GM21723 (cell line): ENCODE results near the gene TGM2.

Experiments used
- ATAC-seq: cut with Tn5 transposase; IDR thresholded peaks from one replicate; pipeline ENCODE4 v1.9.1; 2021; ENCODE audit warnings: mild to moderate bottlenecking, moderate library complexity; ENCODE audit not compliant: unreplicated experiment

Gene TGM2

DNA sequence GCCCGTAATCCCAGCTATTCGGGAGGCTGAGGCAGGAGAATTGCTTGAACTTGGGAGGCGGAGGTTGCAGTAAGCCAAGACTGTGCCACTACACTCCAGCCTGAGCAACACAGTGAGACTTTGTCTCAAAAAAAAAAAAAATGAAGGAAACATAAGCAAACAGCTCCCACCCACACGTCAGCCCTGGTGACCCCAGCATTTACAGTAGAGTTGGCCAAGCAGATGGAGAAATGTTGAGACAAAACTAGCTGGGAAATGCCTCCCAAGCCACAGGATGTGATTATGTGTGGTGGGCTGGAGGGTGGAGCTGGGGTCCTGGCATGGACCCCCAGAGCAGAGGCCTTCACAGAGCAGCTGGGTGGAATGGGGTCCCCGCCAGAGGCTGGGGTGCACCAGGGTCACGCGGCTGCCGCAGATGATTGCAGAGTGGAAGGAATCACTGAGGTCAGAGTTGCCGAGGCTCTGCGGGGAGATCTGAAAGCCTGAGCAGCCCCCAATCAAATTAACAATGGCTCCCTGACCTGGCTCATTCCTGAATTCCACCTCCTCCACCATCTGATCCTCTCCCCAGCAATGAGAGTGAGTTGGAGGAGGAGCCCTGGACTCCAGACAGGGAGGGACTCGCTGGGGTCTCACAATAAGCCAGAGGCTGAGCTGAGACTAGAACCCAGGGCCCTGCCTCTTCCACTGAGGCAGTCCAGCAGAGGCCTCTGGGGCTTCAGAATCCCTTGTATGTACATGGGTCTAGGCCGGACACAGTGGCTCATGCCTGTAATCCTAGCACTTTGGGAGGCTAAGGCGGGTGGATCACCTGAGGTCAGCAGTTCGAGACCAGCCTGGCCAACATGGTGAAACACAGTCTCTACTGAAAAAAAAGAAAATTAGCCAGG is 34.7 kb upstream of the TGM2 start:
- no peak for ATAC-seq

DNA sequence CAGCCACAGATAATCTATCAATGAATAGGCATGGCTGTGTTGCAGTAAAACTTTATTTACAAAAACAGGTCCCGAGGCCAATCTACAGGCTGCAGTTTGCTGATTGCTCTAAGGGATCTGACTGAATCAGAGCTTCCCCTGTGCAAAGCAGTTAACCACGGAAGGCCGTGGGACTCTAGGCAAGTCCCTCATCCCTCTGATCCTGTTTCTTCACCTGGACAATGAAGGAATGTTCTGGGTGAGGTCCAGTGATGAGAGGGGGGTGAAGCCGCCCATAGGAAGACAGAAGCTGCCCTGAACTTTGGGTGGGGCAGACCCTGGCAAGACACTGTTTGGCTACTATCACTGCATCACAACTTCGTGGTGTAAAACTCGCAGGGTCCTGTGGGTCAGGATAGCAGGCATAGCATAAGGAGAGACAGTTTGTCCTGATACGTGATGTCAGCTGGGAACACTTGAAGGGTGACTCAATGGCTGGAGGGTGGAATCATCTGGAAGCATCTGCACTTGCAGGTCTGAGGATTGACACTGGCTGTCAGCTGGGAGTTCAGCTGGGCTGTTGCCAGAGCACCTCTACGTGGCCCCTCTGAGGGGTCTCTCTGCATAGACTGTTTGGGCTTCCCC is 33.3 kb upstream of the TGM2 start:
- no peak for ATAC-seq

DNA sequence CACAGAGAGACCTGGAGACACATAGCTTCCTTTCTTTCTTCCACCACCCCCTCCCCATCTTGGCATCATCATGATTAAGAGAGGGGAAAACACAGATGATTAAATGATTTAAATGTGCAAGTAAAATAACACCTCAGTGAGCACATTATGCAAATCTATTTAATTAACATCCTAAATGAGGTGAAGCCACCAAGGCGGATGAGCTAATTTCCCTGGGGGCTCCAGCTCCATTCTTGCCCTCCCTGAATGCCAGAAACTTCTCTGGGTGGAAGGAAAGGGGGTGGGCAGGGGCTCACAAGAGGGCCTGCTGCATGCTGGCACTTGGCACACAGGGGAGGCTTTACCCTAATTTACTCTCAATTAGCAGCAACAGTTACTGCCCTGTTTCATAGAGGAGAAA is 32.5 kb upstream of the TGM2 start:
- ATAC-seq = no peak

DNA sequence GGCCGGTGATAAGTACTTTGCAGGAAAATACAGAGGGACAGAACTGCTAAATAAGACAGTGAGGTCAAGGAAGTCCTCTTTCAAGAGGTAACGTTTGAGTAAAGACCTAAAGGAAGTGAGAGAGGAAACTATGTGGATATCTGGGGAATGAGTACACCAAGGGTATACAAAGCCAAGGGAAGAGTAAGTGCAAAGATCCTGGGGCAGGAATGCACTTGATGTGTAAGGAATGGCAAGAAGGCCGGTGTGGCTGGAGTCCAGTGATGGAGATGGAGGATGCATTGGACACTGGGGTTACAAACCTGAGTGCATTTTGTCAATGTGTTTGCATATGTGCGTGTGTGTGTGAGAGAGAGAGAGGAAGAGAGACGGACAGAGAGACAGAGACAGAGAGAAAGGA is 32.1 kb upstream of the TGM2 start:
- ATAC-seq = no peak

DNA sequence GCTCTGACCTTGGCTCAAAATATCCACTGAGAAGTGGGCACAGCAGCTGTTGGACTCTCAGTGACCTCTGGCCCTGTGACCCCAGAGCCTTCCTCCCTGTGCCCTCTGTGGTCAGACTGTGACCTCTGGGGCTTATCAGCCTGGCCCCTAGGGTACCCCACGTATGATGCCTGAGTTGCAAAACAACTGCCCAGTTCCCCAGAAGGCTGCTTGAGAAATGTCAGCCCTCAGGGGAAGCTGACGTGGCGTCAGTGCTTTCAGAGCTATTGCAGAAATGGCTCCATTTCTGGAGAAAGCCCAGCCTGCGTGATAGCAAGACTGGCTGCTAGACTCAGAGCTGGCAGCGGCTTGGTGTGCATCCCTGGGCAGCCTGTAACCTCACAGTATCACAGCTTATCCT is 31.5 kb upstream of the TGM2 start:
- ATAC-seq = no peak

DNA sequence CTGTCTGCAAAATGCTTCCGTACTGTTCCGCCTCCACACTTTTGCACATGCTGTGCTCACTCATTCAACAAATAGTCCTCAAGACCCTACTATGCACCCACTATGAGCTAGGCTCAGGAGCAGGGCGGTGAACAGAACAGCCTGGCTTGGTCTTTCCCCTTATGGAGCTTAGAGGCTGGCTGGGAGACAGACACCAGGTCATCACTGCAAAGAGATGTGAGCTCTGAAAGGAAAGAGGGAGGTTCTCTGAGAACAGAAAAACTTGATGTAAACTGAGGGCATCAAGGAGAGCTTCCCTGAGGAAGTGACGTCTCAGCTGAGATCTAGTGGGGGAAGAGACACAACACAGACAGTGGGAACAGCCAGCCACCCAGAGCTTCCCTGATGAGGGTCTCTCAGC is 31.0 kb upstream of the TGM2 start:
- ATAC-seq = no peak

DNA sequence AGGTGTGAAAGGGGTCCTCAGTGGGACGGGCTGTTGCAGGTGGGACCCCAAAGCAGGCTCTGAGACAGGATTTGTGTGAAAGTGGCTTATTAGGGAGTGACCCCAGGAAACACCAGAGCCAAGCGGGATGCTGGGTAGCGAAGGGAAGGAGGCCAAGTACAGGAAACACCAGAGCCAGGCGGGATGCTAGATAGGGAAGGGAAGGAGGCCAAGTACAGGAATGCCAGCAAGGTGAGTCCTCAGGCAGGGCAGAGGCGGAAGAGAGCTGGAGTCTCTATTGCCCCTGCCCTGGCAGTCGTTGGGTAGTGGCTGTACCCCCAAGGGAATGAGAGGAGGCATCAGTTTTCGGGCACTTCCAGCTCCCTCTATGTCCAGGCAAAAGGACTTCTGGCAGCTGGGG is 30.5 kb upstream of the TGM2 start:
- no peak for ATAC-seq

DNA sequence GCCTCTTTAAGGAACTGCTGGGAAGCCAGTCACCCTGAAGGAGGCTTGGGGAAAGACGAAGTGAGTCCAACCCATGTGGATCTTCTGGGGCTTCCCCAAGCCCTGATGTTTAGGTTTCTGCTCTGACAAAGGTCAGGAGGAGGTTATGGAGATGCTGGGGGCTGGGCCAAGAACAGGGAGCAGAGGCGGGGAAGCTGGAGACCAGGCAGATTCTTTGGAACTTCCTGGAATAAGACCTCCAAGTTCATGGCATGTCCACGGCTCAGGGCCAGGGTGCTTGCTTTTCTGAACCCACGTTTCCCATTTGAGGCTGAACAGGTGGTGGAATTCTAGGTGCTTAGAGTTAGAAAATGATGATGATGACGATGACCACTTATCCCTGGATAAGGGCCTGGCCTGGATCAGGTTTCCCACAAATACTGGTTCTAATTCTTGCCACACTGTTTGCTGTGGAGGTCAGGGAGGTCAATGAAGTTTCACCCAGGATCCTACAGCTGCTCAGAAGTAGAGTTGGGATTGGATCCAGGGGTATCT is 30.0 kb upstream of the TGM2 start:
- no peak for ATAC-seq

DNA sequence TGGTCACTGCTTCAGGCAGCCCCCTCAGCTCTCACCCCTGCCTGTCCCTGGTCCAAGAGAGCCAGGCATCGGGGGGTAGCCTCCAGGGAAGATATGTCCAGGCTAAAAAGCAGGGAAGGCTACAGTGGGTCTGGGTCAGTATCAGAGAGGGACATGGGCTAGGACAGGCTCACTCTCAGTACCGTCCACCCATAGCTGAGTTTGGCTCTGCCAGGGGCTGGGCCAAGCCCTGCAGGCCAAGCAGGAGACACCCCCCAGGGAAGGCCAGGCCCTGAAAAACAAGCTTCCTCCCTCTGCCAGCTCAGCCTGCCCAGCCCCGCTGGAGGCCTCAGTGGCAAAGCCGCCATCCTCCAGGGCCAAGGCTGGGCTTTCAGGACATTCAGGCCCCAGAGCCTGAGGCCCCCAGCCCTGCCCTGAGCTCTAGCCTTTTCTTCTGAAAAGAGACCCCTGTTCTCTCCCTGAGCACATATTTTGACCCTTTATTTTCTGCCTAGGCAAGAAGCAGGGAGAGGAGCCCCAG is 28.6 kb upstream of the TGM2 start:
- ATAC-seq = no peak

DNA sequence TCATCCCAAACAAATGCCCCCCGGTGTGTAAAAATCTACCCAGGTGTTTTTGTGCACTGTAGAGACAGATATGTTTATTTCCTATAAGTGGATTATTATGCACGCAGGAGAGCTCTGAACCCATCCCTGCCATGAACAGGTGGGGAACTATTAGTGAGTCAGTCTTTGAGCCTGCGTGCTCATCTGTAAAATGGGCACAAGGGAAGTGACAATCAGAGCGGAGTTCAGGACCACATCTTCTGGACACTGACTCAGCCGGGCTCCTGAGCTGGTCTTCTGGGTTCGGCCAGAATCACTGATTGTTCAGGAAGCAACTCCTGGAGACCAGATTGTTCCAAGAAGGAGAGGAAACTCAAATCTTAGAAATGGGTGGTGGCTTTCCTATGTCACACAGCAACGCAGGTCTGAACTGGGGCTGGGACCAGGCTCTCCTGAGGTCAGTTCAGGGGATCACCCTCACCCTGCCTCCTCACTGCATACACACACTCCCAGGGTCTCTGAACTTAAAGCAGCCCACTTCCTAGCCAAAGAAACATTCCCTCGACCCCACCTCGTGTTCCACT is 27.3 kb upstream of the TGM2 start:
- no peak for ATAC-seq

DNA sequence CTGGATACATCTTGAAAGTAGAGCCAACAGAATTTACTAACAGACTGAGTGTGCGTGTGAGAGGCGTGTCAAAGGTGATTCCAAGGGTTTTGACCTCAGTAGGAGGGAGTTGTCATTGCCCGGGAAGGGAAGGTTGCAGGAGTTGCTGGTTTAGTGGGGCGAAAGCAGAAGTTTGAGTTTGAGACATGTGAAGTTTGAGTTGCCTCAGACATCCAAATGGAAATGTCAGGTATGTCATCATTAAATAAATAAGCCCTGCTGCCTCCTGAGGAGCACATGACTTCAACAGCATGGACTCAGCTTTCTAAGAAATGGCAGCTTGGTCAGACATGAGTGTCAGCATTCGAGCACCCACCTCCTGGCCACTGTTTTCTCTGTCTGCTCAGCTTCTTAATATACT is 26.6 kb upstream of the TGM2 start:
- ATAC-seq = no peak

DNA sequence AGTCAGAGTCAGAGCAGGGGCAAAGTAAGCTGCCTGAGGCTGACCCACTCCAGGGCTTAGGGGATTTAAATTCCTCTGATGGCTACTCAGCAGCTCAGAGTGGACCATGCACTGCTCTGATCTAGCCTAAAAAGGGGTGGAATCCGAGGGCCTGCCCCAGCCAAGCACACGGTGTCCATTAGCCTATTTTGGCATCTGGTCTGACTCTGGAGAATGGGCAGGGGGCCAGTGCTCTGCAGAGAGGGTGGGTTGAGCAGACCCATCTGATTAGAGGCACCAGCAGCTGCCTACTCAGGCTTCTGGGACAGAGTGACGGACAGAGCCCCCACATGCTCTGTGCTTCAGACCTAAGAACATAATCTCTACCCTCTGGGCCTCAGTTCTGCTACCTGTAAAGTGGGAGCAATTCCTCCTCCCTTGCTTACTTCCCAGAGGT is 25.9 kb upstream of the TGM2 start:
- no peak for ATAC-seq

DNA sequence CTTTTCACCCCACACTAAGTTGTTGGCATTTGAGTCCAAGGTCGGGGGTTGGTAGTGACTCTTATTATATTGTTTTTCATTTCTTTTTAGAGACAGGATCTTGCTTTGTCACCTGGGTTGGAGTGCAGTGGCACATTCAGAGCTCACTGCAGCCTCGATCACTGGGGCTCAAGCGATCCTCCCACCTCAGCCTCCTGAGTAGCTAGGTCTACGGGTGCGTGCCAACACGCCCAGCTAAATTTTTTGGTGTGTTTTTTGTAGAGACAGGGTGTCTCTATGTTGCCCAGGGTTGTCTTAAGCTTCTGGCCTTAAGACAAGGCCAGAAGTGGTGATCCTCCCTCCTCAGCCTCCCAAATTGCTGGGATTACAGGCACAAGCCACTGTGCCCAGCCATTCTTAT is 25.1 kb upstream of the TGM2 start:
- no peak for ATAC-seq

DNA sequence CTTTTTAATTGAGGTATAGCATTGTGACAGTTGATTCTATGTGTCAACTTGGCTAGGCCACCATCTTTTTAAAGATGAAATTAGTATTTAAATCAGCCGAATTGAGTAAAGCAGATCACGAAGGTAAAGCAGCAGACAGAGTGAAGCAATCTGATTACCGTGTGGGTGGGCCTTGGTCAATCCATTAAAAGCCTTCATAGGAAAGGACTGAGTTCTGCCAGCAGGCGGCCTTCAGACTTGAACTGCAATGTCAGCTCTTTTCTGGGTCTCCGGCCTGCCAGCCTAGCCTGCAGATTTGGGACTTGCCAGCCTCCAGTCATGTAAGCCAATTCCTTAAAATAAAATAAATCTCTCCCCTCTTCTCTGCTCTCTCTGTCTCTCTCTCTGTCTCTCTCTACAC is 22.4 kb upstream of the TGM2 start:
- no peak for ATAC-seq

DNA sequence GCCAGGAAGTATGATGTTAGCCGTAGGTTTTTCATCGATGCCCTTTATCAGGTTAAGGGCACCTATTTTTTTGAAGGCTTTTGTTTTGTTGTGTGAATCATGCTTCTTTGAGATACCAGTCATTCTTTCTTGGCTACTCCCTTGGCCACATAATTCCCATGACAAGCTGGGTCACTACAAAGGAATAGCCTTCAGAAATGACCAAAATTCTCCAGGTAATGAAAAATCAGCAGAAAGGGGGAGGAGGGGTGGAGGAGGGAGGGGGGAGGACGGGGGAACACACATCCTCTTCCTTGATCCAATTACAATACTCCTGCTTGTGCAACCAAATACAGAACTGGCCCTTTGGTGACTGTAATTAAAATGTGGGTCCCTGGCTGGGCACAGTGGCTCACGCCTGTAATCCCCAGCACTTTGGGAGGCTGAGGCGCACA is 21.7 kb upstream of the TGM2 start:
- ATAC-seq = no peak

DNA sequence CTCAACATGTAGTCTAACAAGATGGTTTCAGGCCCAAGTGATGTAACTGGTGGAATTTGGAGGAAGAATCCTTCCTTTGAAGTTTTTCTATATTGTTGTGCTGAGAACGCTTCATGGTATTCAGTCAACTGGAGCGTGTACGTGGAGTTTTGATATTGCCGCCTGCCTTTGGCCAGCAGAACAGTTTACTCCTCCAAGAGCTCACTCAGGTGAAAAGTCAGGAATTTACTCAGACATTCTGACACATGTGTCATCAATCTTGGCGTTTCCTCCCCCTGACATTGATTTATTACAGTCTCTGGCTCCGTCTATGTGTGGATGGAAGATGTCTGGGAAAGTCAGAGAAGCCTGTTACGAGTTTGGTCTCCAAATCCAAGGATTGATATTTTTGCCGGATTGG is 19.0 kb upstream of the TGM2 start:
- no peak for ATAC-seq

DNA sequence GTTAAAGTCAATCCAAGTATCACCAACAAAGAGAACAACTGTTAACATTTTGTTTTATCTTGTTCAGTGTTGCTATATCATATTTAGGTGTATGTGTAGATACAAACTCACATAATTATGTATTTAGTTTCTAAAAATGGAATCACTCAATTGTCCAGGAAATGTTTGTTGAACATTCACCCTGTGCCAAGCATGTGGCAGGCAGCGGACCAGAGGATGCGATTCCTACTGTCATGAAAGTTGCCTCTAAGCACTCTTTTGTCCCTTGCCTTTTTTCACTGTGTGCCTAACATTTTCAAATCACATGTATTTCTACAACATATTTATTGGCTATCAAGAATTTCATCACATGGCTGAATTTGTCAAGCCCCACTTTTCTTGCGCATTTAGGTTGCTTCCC is 16.9 kb upstream of the TGM2 start:
- ATAC-seq = no peak

DNA sequence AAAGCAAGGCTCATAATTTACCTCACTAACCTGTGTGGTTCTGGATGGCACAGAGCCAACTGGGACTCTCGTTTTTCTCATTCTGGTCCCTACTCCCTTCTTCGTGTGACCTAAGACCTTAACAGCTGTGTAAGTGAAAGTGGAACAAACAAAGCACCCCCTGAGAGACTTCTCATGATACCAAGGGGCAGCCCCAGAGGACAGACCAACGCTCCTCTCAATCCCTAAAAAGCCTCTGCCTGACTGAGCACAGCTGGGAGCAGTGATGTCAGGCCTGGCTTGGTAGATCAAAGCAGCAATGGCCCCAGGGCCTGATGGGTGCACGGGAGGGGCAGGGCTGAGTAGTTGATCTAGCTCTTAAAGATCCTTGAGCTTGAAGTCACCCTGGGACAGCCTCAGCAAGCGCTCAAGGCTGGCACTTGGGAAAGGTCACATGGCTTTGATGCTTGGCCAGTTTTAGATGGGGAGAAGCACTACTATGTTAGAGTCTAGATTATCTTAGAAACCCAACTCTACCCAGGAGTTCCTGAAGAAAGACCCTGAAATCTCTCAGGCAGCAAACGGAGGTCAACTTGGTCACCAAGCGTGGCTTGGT is 16.2 kb upstream of the TGM2 start:
- peak; percentile 87 for ATAC-seq

DNA sequence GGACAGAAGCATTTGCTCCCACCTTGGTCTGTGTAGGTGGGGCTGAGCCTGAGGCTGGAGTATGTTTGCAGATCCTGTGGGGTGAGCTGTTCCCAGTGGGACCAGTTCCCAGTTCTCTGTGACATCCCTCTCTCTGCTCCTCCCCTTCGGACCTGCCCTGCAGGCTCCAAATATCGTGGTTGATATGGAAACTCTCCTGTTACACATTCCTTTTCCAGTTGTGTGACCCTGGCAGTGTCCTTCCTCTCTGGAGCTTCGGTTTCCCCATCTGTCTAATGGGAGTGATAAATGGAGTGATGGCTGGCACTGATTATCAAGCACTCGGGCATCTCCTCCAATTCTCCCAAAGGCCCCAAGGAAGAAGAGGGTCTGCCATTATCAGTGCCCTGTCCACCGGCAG is 15.7 kb upstream of the TGM2 start:
- no peak for ATAC-seq

DNA sequence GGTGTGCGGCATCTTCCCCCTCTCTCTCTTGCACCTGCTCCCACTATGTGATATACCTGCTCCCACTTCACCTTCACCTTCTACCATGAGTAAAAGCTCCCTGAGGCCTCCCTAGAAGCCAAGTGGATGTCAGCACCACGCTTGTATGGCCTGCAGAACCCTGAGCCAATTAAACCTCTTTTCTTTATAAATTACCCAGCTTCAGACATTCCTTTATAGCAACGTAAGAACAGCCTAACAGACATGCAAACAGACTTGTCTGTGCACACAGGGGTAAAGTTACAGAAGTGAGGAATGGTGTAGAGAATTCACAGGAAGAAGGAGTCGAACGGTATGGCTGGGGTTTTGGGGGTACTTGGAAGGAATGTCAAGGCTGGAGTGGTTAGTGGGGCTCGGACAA is 14.8 kb upstream of the TGM2 start:
- no peak for ATAC-seq

DNA sequence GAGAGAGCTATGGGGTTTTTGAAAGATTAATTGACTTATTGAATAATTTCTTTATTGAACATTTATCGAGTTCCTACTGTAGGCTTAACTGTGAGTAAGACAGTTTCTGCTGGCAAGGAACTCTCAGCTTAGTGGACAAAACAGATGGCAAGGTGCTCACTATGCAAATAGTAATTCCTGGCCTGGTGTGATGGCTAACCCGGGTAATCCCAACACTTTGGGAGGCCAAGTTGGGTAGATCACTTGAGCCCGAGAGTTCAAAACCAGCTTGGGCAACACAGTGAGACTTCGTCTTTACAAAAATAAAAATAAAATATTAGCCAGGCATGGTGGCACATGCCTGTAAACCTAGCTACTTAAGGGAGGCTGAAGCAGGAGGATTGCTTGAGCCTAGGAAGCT is 13.5 kb upstream of the TGM2 start:
- no peak for ATAC-seq
